ENCODE measurements around the gene RAB6B.
"Not testable (repeated sequence)": the region's sequence is repeated elsewhere in the genome, so short reads cannot be mapped to it uniquely, and the experiment has no call there.

RAB6B gene

GRCh38 chr3:133804896-133805295 is 90.8 kb downstream of the RAB6B start:
- no peak for DNase-seq

GRCh38 chr3:133803469-133803868 is 92.2 kb downstream of the RAB6B start:
- DNase-seq: no peak

DNA sequence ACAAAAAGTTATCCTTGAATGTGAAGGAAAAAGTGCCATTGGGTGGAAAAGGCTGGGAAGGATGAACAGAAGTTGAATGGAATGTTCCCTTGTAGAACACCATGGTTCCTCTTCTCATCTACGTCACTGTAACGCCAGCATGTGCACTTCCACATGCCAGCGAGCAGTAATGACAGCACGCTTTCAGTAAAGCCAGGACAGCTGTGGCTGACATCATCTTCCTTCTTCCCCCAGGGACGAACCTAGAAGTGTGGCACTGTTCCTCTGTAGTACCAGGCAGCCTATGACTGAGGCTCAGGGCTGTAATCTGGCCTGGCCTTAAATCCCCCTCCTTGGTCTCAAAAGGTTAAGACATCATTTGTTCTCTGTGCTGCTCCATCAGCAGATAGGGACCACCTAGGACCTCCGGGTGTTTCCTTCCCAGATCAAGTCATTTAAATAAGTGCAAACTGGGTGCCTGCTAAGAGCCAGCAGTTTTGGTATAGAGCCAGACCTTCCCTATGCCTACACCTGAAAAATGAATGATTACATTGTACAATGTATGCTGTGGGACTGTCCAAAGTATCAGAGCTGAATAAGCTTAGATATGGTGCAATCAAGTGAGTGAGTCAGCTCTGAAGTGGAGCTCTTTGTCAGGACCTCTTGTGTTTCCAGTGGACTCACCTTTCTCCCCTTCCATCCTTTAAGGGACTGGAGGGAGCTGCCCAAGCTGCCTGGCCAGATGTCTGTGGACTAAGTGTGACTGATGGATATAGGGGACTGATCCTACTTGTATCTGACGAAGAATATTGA is 95.7 kb downstream of the RAB6B start:
- no peak for DNase-seq

DNA sequence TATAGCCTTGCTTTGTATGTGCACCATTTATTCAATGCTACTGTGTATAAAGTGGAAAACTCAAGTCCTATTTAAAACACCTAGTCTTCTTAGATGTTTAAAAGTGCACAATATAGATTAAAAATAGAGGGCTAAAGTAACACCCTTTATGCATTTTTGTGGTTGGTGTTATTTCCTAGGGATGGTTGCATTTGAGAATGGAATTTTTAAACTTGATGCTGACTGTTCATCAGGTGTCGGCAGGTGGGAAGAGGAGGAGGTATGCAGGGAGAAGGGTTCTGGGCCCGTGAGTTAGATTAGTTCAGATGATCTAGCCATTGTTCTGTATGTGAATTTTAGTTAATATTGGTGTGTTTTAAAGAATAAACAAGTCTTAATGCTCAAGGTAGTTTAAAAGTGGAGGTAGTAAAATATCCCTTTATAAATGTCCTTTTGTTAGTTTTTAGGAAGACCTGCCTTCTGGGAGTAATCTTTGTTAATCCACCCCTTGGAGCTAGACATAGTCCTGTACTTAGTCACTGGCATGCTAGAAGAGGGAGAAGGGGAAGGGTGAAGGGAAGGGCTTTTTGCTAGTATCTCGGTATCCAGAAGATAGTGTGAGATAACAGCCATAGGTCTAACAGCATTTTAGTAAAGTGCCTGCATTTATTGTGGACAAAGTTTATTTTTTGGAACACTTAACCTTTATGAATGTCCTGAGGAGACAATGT is 98.1 kb downstream of the RAB6B start:
- no peak for DNase-seq

DNA sequence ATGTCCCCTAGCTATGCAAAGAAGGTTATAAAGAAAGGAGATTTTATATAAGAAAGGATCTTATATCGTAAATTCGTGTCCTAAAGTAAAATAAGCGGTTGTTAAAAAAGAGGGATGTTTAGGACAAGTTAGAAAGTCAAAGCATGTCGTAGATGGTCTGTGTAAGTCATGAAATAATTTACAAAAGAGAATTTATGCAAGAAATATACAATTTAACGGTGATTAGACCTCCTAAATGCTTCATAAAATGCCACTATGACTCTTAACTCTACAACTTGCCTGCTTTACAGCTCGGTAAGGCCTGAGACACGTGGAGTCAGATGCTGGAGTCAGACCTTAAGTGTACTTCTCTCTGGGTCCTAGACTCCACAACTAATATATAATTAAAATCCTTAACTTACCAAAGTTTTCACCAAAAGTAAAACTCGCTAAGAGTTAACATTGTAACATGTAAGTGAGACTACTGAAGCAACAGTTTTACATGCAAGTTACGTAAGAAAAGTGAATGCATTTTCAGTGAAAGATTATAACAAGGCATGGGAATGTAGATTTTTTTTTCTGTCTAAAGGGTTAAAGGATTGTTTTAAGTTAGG is 103.4 kb downstream of the RAB6B start:
- no peak for DNase-seq

DNA sequence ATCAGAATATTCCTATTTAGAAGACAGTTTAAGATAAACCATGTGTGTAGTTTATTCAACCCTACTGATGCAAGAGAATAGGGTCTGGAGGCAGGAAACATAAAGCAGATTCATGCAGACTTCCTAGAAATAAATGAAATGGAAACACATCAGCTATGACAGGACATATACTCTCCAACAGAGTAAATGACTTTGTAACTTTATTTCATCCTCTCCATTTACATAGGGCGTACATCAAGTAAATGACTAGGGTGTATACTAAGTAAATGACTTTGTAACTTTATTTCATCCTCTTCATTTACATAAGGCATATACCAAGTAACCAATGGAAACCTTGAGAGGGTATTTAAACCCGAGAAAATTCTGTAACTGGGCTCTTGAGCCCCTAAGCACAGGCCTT is 107.7 kb downstream of the RAB6B start:
- DNase-seq: no peak

DNA sequence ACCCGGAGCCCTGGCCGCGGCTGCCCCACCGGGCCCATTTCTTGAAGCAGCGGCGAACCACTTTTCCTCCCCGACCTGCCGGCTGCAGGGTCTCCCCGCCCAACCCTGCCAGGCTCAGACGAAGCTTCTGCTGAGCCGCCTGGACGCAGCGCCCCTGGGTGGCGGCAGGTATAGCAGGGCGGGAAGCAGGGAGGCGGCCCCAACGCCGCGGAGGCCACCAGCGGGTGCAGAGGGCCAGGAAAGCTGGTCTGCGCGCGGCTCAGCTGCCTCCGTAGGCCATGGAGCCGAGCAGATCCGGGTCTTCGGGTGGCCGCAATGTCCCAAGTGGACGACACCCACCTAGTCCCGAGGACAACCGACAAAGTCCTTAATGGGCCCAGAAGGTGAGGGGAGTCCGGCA is 111.9 kb downstream of the RAB6B start:
- DNase-seq: no peak

DNA sequence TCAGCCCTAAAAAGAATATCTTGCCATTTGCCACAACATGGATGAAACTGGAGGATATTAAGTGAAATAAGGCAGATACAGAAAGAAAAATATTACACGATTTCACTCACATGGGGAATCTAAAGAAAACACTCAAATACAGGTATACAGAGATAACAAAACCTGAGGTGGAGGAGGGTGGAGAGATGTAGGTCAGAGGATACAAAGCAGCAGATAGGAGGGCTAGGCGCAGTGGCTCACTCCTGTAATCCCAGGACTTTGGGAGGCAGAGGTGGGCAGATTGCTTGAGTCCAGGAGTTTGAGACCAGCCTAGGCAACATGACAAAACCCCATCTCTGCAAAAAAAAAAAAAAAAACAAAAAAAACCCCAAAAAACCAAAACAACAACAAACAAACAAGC is 113.2 kb downstream of the RAB6B start:
- DNase-seq: no peak

DNA sequence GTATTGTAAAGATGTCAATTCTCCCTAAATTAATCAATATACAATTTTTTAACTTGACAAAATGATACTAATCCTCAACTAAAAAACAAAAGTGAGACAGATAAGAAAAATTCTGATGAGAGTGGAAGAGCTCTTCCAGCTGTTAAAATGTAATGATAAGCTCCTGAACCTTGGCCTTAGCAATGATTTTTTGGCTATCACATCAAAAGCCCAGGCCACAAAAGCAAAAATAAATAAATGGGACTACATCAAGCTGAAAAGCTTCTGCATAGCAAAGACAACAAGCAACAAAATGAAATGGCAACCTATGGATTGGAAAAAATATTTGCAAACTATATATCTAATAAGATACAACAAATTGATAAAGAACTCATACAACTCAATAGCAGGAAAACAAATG is 114.1 kb downstream of the RAB6B start:
- no peak for DNase-seq

DNA sequence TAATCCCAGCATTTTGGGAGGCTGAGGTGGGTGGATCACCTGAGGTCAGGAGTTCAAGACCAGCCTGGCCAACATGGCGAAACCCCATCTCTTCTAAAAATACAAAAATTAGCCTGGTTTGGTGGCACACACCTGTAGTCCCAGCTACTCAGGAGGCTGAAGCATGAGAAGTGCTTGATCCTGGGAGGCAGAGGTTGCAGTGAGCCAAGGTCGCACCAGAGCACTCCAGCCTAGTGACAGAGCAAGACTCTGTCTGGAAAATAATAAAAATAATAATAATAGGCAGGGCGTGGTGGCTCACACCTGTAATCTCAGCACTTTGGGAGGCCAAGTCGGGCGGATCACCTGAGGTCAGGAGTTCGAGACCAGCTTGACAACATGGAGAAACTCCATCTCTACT is 114.9 kb downstream of the RAB6B start:
- DNase-seq: not testable (repeated sequence)

DNA sequence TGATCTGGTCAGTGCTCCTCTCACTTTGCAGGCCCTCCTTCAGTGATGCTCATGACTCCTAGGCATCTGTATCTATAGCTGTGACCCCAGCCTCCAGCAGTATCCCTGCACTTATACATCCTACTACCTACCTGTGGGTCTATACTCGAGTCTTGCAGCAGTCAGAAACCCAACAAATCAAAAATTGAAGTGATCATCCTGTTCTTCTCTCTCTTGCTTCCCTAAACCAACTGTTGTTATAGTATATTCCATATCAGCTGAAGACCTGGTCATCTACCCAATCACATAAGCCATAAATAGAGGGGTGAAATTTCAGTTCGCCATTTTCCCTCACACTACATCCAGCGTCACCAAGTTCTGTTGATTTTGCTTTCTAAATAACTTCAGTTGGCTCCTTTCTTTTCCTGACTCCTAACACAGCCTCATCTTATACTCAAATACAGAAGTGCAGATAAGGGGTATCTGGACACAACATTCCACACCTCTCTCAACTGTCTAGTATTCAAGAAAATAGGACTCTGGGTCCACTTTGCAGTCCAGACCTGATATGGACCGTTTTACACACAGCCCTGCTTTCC is 116.0 kb downstream of the RAB6B start:
- DNase-seq: no peak

- no peak for DNase-seq
These were observed 117.7 kb downstream of the RAB6B start for GRCh38 chr3:133777807-133778568.

DNA sequence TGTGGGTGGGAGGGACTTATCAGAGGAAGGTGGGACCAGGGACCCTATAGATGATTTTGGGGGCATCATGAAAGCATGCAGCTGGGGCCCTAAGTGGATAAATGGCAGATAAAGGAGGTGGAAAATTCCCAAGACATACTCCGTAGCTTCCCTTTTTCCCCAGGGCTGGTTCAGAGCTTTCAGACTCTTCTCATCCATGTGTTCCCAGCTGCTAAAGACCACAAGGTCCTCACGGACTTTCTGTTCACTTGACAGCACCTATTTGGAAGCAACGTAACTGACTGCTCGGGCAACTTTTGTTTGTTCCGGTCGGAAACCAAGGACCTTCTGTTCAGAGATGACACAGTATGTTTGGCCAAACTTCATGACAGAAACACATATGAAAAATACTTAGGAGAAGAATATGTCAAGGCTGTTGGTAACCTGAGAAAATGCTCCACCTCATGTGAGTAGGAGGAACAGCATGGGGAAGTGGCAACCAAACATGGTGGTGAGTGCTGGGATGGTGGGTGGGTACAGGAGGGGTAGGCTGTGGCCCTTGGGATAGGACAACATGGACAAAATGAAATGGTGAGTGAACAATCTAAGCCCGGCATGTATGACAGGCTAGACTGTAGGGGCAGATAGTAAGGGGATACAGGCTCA is 118.8 kb downstream of the RAB6B start:
- no peak for DNase-seq

DNA sequence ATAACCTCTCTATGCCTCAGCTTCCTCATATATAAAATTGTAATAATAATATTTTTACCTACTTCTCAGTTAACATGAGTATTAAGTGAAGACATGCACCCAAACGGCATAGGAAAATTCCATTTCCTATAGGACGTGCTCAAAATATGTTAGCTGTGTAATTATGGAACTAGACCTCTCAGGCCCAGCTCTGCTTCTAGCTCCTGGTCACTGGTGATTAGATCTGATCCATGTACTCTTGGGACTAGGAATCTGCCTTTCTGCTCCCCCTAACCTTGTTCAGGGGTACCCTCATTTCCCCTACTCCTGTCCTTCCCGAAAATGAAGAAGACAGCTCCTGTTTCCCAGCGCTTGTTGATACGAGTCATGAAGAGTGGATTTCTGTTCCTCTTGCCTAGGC is 119.8 kb downstream of the RAB6B start:
- DNase-seq: no peak

DNA sequence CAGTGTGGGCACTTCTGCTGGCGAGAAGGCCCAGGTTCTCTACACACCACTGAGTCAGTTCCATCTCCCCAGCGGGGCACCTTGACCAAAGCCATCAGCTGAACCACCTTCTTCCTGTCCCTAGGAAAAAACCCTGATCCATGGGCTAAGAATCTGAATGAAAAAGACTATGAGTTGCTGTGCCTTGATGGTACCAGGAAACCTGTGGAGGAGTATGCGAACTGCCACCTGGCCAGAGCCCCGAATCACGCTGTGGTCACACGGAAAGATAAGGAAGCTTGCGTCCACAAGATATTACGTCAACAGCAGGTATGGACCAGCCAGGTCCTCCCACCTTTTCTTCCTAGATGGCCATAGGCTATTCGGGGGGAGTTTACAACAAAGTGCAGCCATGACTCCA is 120.4 kb downstream of the RAB6B start:
- no peak for DNase-seq

Measured in NCI-H345 (cell line).